HG02970 (cell line): ENCODE measurements around the gene CTXN1.

Source experiments
- ATAC-seq: cut with Tn5 transposase; IDR thresholded peaks from one replicate; pipeline ENCODE4 v1.9.1; 2021; ENCODE audit warnings: mild to moderate bottlenecking, moderate library complexity, moderate number of reproducible peaks; ENCODE audit not compliant: unreplicated experiment, low FRiP score

The CTXN1 gene

GRCh38 chr19:7916103-7916954 is 9.6 kb downstream of the CTXN1 start:
- ATAC-seq: no peak

- ATAC-seq: no peak
These were observed 10.5 kb downstream of the CTXN1 start for GRCh38 chr19:7915250-7916102.

GRCh38 chr19:7914598-7915045 is 11.3 kb downstream of the CTXN1 start, which contains the start of gene TGFBR3L:
TSS of gene TGFBR3L (plus strand) at chr19:7914830.
- ATAC-seq: no peak

GRCh38 chr19:7914099-7914498 is 11.8 kb downstream of the CTXN1 start:
- no peak for ATAC-seq

- ATAC-seq: no peak
These were observed 12.3 kb downstream of the CTXN1 start for GRCh38 chr19:7913652-7914051.

GRCh38 chr19:7912697-7913564 is 13.0 kb downstream of the CTXN1 start:
- no peak for ATAC-seq

- no peak for ATAC-seq
These were observed 13.7 kb downstream of the CTXN1 start for GRCh38 chr19:7912144-7912696.

GRCh38 chr19:7911508-7912143 is 14.3 kb downstream of the CTXN1 start:
- no peak for ATAC-seq

GRCh38 chr19:7910321-7911161 is 15.4 kb downstream of the CTXN1 start:
- no peak for ATAC-seq

GRCh38 chr19:7909471-7910067 is 16.4 kb downstream of the CTXN1 start:
- ATAC-seq: no peak

- no peak for ATAC-seq
These were observed 17.0 kb downstream of the CTXN1 start for GRCh38 chr19:7908742-7909461.

GRCh38 chr19:7908078-7908699 is 17.7 kb downstream of the CTXN1 start:
- no peak for ATAC-seq

GRCh38 chr19:7907544-7907943 is 18.4 kb downstream of the CTXN1 start:
- no peak for ATAC-seq

- ATAC-seq: no peak
These were observed 18.8 kb downstream of the CTXN1 start for GRCh38 chr19:7907122-7907521.

GRCh38 chr19:7905859-7906258 is 20.1 kb downstream of the CTXN1 start:
- no peak for ATAC-seq

GRCh38 chr19:7905268-7905667 is 20.7 kb downstream of the CTXN1 start:
- ATAC-seq: no peak
